Muscle of arm (tissue), 12 donors: ENCODE results near the gene RNU1-2. TPM values are rescaled to one million over a fixed set of nuclear protein-coding genes. Genes with fewer than 3 reads are reported as not detected.
A peak's percentile ranks its signal among the peaks of the same experiment; 100 is the strongest.
"Not testable (repeated sequence)": the region's sequence is repeated elsewhere in the genome, so short reads cannot be mapped to it uniquely, and the experiment has no call there.

ENCODE experiments used
- DNase-seq: peaks from one replicate; pipeline ENCODE4 v3.0.0-alpha.2; 2013
- polyA plus RNA-seq, 12 donors: library from polyadenylated mRNA; unstranded; fragments of 120-200 nt; gene quantifications; one replicate each; pipeline ENCODE4 v1.2.1, GENCODE V29; 2013; ENCODE audit not compliant: insufficient read length in 12 of 12

Gene RNU1-2
- polyA plus RNA-seq, 12 donors = not detected

DNA sequence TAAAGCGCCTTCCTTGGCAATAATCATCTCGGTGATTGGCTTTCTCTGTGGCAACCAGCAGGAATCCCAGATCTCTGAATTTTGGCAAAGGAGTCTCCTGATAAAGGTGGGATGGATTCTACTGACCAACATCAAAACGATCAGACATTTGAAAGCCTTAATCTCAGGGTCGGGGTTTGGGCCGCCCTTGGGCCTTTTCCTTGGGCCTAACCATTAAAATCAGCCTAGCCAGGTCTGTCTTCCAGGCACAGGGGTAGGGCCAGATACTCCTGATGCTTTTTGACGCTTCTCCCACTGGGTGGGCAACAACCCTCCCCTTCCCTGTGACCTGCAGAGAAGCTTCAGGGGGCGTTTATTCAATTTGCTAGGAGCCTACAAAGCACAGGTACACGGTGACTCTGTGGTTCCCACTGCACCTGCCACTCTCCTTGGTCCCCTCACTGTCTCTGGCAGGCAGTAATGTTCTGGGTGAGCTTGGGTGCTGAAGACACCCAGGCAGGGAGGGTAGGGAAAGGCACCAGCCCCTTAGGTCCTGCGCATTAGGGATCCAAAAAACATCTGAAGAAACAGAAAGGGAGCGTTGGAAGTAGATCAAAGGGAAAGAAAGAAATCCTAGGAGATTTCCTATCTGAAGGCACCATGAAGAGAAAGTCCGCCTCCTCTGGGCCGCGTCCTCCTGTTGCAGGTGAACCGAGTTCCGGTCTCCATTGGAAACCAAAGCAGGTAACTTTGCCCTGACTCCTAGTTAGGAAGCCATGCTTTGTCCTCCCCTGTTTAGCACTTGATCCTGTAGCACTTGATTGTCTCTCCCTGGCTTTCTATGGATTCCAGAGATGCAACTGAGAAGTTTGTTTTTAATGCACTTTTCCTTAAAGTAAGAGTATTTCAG, 12.3 kb downstream of the RNU1-2 start:
- no peak for DNase-seq

DNA sequence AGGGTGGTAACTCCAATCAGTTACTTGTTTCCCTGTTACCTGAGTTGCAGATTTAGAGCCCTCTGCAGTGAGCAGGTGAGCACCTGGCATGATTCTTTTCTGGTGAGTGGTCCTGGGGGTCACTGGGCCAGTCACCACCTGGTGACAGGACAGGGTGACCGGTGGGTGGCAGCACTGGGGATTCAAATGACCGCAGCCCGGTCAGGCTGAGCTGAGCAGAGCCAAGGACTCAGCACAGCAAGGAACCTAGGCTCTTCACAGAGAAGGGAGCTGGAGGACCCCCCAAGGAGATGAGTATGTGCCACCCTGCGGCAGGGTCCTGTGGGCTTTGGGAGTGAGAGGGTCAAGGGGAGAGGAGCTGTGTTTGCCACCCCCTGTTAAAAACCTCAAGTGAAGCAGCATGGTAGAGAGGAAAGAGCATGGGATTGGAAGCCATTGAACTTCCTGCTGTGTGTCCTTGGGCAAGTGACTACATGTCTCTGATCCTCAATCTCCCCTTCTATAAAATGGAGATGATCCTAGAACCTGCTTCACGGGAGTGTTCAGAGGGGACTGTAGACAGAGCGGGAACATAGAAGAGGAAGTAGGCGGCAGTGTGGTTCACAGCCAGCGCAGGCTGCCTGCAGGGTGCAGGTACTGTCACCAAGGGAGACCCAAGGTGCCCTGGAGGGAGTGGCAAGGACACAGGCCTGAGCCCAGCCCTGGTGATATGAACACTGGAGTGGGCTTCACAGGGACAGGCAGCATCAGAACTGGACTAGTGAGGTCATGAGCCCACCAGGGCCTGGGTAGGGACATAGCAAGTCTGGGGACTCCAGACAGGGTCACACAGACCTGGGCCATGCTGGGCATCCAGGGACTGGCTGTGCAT, 16.3 kb downstream of the RNU1-2 start:
- DNase-seq = not testable (repeated sequence)

DNA sequence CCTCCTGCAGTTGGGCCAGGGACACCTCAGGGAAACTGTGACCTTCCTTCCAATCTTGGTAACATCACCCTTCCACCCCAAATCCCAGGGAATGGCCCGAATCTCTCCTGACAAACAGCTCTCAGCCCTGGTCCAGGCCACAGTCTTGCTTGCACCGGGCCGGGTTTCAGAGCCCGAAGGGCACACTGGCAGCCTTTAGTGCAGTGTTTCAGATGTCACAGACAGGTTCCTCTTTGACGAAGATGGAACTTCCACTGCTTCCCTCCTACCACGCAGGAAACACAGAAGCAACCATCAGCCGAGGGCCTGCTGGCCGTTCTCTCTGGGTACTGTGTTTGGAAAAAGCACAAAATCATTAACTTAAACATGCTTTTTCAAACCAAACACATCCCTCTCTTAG, 17.0 kb downstream of the RNU1-2 start:
- not testable (repeated sequence) for DNase-seq

DNA sequence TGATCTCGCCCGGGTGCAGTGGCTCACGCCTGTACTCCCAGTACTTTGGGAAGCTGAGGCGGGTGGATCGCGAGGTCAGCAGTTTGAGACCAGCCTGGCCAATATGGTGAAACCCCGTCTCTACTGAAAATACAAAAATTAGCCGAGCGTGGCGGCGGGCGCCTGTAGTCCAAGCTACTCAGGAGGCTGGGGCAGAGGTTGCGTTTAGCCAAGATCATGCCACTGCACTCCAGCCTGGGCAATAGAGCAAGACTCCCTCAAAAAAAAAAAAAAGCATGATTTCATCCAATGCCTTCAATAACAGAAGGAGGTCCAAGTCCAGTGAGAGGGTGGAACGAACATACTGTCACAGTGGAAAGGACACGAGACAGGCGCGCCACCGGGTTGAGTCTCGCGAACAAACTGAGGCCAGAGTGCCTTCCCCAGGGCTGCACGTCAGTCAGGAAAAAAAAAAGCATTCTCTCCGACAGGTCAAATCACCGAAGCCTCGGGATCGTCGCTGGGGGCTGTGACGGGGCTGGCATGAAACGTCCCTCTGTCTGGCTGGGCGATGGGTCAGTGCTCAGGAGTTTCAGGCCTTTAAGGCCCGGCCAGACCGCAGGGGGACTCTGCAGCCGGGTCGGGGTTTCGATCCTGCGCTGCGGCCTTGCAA, 17.5 kb downstream of the RNU1-2 start:
- DNase-seq = no peak

DNA sequence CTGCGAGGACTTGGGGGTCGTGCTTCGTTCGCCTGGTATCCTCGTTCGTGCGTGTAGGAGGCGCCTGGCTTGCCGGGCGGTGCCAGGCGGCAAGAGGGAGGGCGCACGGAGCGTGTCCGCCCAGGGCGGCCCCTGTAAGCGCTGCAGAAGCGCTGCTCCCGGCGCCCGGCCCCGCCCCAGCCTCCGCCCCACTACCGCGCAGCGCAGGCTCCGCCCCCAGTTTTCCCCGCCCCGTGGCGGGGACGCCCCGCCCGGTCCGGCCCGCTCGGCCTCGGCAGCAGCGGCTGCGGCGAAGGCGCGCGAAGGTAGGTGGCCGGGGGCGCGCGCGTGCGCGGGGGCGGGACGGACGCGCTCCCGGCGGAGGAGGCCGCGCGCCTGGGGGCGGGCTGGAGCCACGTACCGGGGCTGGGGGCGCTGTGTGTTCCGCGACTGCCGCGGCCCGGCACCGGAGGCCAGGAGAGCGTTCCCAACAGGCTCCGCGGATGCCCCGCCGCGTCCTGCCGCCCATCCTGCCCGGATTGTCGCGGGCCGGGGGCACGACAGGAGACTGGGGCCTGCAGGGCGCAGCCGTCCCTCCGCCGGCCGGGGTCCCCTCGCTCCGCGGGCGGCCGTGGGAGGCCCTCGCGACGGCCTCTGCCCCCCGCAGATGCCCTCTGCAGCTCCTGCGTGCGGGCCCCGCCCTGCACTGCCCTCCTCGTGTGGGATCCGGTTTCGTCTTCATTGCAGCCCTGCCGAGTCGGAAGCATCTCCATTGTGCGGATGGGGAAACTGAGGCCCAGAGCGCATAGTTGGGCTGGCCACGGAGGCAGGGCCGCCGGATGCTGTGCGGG, 18.3 kb downstream of the RNU1-2 start:
- DNase-seq = peak; percentile 94

DNA sequence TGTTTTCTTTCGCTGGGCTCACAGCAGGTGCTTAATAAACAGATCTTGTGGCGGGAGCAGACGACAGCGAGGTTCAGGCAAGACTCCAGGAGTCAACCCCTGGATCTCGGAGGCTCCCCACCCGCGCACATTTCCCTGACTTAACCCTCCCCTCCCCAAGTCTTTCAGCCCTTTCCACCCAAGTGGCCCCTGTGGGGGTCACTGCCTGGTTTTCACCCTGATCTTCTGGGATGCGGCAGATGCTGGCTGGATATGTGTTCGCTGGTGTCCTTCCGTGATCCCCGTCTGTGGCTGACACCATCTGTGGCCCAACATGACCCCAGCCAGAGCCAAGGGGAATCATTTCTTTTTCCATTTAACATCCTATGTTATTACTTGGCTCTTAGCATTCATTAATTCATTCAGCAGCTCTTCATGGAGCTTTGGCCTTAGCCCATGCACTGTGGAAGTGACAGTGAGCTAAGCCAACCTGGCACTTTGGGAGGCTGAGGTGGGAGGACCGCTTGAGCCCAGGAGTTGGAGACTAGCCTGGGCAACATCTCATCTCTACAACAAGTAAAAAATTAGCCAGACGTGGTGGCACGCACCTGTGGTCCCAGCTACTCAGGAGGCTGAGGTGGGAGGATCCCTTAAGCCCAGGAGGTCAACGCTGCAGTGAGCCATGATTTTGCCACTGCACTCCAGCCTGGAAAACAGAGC, 19.3 kb downstream of the RNU1-2 start:
- not testable (repeated sequence) for DNase-seq

DNA sequence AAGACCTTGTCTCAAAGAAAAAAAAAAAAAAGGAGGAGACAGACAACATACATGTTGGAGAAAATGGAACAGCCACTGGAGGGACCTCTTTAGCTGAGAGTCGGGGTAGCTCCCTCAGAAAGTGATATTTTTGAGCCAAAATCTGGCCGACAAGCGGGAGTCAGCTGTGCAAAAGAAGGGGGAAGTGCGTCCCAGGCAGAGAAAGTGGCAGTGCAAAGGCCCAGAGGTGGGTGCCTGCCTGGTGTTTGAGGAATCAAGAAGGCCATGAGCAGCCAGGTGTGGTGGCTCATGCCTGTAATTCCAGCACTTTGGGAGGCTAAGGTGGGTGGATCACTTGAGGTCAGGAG, 19.8 kb downstream of the RNU1-2 start:
- DNase-seq = no peak

DNA sequence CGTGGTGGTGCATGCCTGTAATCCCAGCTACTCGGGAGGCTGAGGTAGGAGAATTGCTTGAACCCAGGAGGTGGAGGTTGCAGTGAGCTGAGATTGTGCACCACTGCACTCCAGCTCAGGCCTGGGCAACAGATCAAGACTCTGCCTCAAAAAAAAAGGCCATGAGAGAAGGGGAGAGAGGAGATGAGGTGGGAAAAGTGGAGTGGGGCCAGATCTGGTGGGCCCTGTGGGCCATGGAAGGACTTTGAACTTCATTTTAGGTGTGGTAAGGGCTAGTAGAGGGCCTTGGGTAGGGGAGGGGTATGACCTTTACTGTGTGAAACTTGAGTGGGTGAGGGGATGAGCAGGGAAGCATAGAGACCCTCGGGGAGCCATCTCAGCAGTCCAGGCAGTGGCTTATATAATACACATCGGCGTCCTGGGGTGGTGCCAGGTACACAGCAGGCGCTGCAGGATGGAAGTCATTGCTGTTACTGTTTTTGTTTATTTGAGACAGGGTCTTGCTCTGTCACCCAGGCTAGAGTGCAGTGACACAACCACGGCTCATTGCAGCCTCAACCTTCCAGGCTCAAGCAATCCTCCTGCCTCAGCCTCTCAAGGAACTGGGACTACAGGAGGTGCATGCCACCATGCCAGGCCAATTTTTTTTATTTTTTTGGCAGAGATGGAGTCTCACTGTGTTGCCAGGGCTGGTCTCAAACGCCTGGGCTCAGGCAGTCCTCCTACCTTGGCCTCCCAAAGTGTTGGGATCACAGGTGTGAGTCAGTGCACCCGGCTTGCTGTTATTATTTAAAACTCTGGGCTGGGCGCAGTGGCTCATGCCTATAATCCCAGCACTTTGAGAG, 20.5 kb downstream of the RNU1-2 start:
- not testable (repeated sequence) for DNase-seq

DNA sequence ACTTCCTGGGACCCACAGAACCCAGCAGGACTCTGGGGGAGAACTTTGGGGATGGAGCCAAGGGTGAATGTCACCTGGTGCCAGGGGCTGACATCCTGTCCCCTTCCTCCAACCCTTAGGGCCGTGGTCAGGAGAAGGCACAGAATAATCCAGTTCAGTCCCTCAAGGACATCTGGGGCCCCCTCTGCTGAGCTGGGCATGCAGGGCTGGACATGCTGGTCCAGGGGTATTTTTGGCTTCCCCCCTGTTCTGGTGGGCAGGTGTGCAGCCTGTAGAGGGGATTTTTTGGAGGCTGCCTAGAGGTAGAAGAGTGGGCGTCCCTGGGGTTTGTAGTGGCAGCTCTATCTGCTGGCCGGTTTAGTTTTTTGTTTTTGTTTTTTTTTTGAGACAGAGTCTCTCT, 22.6 kb downstream of the RNU1-2 start:
- DNase-seq = no peak

DNA sequence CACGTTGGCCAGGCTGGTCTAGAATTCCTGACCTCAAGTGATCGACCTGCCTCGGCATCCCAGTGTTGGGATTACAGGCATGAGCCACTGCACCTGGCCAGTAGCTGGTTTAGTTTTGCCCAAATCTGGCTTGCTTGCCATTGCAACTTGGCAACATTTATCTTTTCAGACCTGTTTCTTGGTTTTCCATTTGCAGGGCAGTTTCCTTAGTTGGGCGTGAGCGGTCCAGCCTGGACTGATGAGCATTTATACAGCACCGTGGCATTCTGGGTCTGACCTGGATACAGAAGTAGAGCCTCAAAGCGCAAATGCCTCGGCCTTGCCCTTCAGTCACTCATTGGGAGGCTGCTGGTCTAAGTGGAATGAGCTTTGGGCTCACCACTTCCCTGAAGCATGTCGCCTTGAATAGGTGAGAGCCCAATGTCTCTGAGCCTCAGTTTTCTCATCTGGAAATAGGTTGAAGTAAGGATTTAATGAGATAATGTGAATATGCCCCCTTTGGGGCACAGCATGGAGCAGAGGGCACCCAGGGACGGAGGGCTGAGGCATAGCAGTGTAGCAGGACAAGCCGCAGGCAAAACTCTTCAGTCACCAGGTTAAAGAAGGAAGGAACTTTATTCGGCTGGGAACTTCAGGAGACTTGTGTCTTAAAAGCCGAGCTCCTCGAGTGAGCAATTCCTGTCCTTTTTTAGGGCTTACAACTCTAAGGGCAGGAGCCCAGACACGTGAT, 23.3 kb downstream of the RNU1-2 start:
- DNase-seq = not testable (repeated sequence)

DNA sequence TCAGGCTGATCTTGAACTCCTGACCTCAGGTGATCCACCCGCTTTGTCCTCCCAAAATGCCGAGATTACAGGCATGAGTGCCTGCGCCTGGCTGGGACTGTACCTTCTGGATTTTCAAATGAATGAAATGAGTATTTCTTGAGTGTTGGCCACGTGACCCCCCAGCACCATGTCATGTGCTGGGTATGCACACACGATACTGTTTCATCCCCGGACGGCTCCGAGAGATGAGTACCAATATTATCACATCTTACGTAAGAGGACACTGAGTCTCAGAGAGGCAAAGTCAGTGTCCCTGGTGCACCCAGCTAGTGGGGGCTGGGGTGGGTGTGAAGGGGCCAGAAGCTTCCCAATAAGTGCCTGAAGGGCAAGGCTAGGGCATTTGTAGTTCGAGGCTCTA, 25.2 kb downstream of the RNU1-2 start:
- DNase-seq = no peak

DNA sequence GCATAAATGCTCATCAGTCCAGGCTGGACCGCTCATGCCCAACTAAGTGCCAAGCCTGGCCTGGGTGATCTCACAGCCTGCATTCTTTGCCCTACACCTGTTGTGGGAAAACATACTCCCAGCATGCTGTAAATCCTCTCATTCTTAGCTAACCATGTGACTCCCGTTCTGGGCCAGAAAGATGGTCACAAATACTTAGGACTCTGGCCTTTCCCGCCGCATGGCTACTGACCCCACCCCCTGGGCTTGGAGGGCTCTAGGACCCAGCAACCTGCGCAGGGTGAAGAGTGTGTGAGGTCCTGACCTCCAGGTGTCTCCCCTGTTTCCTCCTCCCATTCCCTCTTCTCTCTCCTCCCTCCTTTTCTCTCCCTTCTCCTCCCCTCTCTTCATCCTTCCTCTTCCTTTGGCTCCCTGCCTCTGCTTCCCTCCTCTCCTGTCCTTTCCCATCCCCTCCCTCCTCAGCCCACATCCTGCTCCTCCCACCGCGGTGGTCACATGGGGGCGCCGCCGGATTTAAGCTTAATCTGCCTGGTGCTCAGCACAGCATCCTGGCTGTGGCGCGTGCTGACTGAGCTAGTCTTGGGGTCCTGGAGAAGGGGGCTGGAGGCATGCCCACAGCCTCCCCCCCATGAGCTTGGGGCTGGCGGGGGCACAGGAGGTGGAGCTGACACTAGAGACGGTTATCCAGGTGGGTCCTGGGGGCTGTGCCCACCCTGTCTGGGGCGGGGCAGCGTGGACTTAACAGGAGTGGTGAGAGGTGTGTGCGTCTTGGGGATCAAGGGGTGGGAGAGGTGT, 25.8 kb downstream of the RNU1-2 start, which contains the start of gene CROCC:
Gene CROCC, plus strand, starts transcription at position 541 of the 795 bp plus-strand sequence. Its CDS starts 88 bp downstream, at position 629.
- DNase-seq = no peak

DNA sequence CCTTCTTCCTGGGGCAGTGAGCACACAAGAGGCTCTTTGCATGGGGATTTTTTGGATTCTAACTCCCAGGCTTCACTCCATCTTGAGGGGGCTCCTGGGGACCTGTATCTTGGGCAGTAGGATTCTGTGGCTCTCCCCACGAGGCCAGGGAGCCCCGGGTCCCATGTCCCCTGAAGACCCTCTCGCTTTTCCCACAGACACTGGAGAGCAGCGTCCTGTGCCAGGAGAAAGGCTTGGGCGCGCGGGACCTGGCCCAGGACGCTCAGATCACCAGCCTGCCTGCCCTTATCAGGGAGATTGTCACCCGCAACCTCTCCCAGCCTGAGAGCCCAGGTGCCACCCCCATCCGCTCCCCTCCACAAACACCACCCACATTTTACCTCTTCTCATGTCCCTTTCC, 26.7 kb downstream of the RNU1-2 start:
- no peak for DNase-seq

DNA sequence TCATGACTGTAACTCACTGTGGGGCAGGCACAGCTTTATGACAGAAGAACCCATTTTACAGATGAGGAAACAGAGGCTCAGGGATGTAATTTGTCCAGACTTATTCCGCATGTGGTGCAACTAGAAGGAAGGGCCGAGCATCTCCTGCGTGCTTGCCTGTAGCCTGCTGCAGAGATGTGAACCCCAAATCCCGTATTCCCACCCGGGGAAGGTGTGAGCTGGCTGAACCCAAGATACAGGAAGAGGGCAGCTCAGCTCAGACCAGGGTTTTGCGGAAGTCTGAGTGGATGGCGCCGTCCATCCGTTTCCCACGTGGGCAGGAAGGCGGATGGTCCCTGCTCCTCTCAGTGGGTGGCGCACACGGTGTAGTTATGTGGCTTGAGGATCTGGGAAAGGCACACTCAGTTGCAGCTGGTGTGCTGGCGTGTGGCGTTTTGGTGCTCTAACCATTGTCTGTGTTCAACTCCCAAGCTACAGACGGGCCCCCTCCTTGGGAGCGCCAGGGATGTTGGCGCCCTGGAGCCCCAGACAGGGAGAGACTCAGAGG, 27.2 kb downstream of the RNU1-2 start:
- no peak for DNase-seq

DNA sequence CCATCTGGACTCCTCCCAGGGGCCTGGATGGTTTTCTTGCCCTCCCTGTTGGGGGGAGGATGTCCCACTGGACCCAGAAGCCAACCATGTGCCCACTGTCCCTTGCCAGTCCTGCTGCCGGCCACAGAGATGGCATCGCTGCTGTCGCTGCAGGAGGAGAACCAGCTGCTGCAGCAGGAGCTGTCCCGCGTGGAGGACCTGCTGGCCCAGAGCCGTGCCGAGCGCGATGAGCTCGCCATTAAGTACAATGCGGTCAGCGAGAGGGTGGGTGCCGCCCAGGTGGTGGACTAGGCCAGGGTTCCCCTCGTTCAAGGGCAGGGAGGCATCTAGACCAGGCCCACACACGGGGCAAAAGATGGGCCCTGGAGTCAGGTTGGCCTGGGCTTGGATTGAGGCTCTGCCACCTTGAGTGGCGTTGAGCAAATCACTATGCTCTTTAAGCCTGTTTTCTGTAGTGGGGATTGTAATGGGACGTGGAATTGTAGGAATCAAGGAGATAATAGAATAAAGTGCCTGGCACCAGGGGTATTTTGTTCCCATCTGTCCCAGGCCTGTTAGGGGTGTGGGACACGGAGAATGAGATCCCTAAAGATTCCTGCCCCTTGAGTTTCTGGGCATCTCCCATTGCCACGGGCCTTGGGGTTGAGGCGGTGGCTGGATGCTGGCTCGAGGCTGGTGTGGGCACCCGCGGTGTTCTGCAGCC, 28.6 kb downstream of the RNU1-2 start:
- no peak for DNase-seq

DNA sequence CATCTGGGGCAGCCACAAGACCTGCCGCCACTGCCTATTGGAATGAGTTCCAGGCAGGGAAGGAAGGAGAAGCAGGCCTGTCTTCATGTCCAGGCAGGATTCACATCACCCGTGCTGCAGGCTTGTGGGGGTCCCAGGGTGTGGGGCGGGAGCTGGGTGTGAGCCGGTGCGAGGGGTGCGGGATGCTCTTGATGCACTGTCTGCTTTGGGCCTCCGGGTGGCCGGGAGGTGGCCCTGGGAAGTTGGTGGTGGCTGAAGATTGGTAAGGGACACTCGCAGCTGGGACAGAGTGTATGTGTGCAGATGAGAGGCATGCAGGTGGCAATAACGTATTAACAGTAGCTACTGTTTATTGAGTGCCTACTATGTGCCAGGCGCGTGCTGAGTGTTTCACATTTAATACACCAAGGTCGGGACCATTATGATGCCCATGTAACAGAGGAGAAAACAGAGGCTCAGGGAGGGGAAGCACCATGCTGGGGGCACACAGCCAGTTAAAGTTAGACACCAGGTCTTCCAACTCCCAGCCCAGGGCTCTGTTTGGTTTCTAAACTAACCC, 29.2 kb downstream of the RNU1-2 start:
- DNase-seq = no peak
